HepG2 (cell line): ENCODE results near the gene LEP. TPM values are rescaled to one million over a fixed set of nuclear protein-coding genes. Genes with fewer than 3 reads are reported as not detected.

ENCODE experiments used
- ATAC-seq: fragments of 200-7000 bp; cut with Tn5 transposase; 3 replicates; pipeline ENCODE4 v1.9.1; 2020; ENCODE audit warnings: mild to moderate bottlenecking, moderate library complexity
- BruUV-seq: library from RNA; stranded (reverse); fragments of 400-500 nt; replicated peaks from 2 replicates; lab custom pipeline; 2021; lab: Mats Ljungman, UMichigan
- CTCF ChIA-PET: fragments of 300-600 bp; formaldehyde crosslinking; extraction: SDS; loops from one replicate; lab custom pipeline; 2021; ENCODE audit warnings: low total read pairs, inconsistent platforms, low intra/inter-chr PET ratio; lab: Yijun Ruan, JAX
- POLR2A ChIA-PET: fragments of 350-600 bp; sonication (Branson Sonifier 250); formaldehyde crosslinking; loops from one replicate; lab custom pipeline; 2020; ENCODE audit warnings: antibody characterized with exemption, inconsistent platforms; lab: Yijun Ruan, JAX
- DNase-seq: peaks from one replicate; pipeline ENCODE4 v3.0.0-alpha.2; 2015; ENCODE audit warnings: low spot score
- FAIRE-seq: peaks from 3 replicates; lab custom pipeline; 2011; peaks lifted over from hg19 to GRCh38; lab: Jason Lieb, UNC
- H2AFZ ChIP-seq: one replicate; pipeline ENCODE4 v1.6.1; 2011; ENCODE audit warnings: low read length, inconsistent platforms
- H3K27ac ChIP-seq: fragments of 300-600 bp; 3 replicates; pipeline ENCODE4 v1.8.0; 2011; ENCODE audit warnings: mixed run types, mild to moderate bottlenecking, mixed read lengths, low read length, inconsistent platforms; ENCODE audit not compliant: insufficient read depth; ENCODE audit errors: extremely low read length
- H3K27me3 ChIP-seq, 2 experiments: fragments of 200-600 bp in 1 of 2; 2 replicates in 1 of 2; 3 replicates in 1 of 2; pipeline versions ENCODE4 v1.6.0 to v1.8.0; 2011; ENCODE audit warnings: low read length in 2 of 2, mild to moderate bottlenecking in 2 of 2, moderate library complexity in 2 of 2, inconsistent platforms in 1 of 2; ENCODE audit not compliant: insufficient read depth in 2 of 2, control insufficient read depth in 1 of 2
- H3K36me3 ChIP-seq, 2 experiments: fragments of 200-600 bp in 1 of 2; replicated peaks in 1 of 2; 2 replicates in 1 of 2; 3 replicates in 1 of 2; pipeline versions ENCODE4 v1.5.1 to v1.8.0; 2011; ENCODE audit warnings: low read length in 2 of 2, inconsistent platforms in 1 of 2; ENCODE audit not compliant: insufficient read depth in 2 of 2, control insufficient read depth in 1 of 2
- H3K4me1 ChIP-seq: 2 replicates; pipeline ENCODE4 v1.5.1; 2012; ENCODE audit warnings: low read length, inconsistent platforms; ENCODE audit not compliant: insufficient read depth
- H3K4me2 ChIP-seq: 2 replicates; pipeline ENCODE4 v1.6.0; 2011; ENCODE audit warnings: low read depth, low read length, inconsistent platforms
- H3K4me3 ChIP-seq, 3 experiments: fragments of 200-600 bp in 1 of 3; sonication (generic), shearing (Covaris generic) in 1 of 3; replicated peaks in 1 of 3; 2 replicates each; pipeline ENCODE4 v1.5.1; 2011 to 2016; ENCODE audit warnings: low read length in 3 of 3, inconsistent platforms in 2 of 3, low read depth in 2 of 3, mild to moderate bottlenecking in 2 of 3, control low read depth in 1 of 3, mixed read lengths in 1 of 3; ENCODE audit not compliant: insufficient read depth in 1 of 3
- H3K79me2 ChIP-seq: one replicate; pipeline ENCODE4 v1.6.1; 2011; ENCODE audit warnings: low read length, inconsistent platforms; ENCODE audit not compliant: insufficient read depth
- H3K9ac ChIP-seq: 2 replicates; pipeline ENCODE4 v1.6.0; 2011; ENCODE audit warnings: mild to moderate bottlenecking, low read depth, low read length, inconsistent platforms; ENCODE audit not compliant: insufficient read depth
- H3K9me3 ChIP-seq: 2 replicates; pipeline ENCODE4 v1.5.1; 2012; ENCODE audit warnings: mild to moderate bottlenecking, low read length
- H4K20me1 ChIP-seq: 2 replicates; pipeline ENCODE4 v1.6.0; 2011; ENCODE audit warnings: inconsistent platforms, mild to moderate bottlenecking, low read length, moderate library complexity; ENCODE audit not compliant: insufficient read depth
- ATF4 ChIP-seq, 2 experiments: fragments of 450-650 bp in 1 of 2; sonication (generic) in 1 of 2; formaldehyde crosslinking; IDR thresholded peaks; 2 replicates each; pipeline versions ENCODE4 v1.5.0 to v1.8.0; 2020 to 2022; ENCODE audit warnings: mild to moderate bottlenecking in 1 of 2, missing genetic modification reagents in 1 of 2
- HCFC1 ChIP-seq: fragments of 150-350 bp; IDR thresholded peaks from 2 replicates; pipeline ENCODE4 v1.6.1; 2014; ENCODE audit warnings: low read depth, low read length
- MTA3 ChIP-seq: sonication (generic); formaldehyde crosslinking; IDR thresholded peaks from 2 replicates; pipeline ENCODE4 v1.4.0; 2020; ENCODE audit warnings: missing genetic modification reagents
- TAF15 ChIP-seq: fragments of 200-400 bp; formaldehyde crosslinking; IDR thresholded peaks from one replicate; pipeline ENCODE4 v1.6.1; 2018; ENCODE audit warnings: mild to moderate bottlenecking, low read depth, low read length; ENCODE audit not compliant: poor library complexity, severe bottlenecking
- ZBTB33 ChIP-seq: sonication (generic); formaldehyde crosslinking; IDR thresholded peaks from 2 replicates; pipeline ENCODE4 v1.4.0; 2020; ENCODE audit warnings: missing genetic modification reagents
- ZNF574 ChIP-seq: sonication (generic); formaldehyde crosslinking; IDR thresholded peaks from 2 replicates; pipeline ENCODE4 v1.4.0; 2020; ENCODE audit warnings: missing genetic modification reagents
- ZSCAN9 ChIP-seq: IDR thresholded peaks from 2 replicates; pipeline ENCODE4 v1.6.1; 2016; ENCODE audit warnings: borderline replicate concordance
- WGBS: methylation state at CpG from one replicate; pipeline ENCODE4 v1.1.6; 2017; ENCODE audit warnings: low lambda C conversion rate; 5-methylcytosine and 5-hydroxymethylcytosine counted together
- in situ Hi-C: cut with HindIII; loops from 2 replicates; pipeline ENCODE4 v1.10.0; 2017; ENCODE audit warnings: low pct_unique_long_range_greater_than_20kb; ENCODE audit not compliant: extremely low pct_ligation_motif_present
- intact Hi-C: fragments of 100-400 bp; cut with micrococcal nuclease; formaldehyde crosslinking; loops from one replicate; pipeline ENCODE4 v1.10.0; 2022; ENCODE audit not compliant: unreplicated experiment
- polyA plus RNA-seq, 8 experiments: library from polyadenylated mRNA; depleted of rRNA in 3 of 8; stranded (reverse) in 7 of 8; unstranded in 1 of 8; fragments of >200 nt; fragmentation: Illumina TruSeq in 4 of 8; extraction: Trizol in 4 of 8; gene quantifications; 2 replicates each; pipeline versions ENCODE4 v1.2.1 to v1.2.3, GENCODE V29; 2011 to 2016; ENCODE audit warnings: low read depth in 4 of 8, missing spikeins in 1 of 8, mixed read lengths in 1 of 8; ENCODE audit not compliant: insufficient read depth in 1 of 8
- total RNA-seq, 5 experiments: library from RNA; depleted of rRNA; stranded (reverse); fragments of >200 nt; fragmentation: Illumina TruSeq; extraction: Trizol; gene quantifications; 2 replicates each; pipeline ENCODE4 v1.2.3, GENCODE V29; 2016; ENCODE audit warnings: low read depth in 1 of 5

LEP gene
- total and polyA plus RNA-seq, 2 of the 13 experiments (the other 11 are each of a cell fraction or from before 2014, with no cell fraction given) = 0.05 TPM; not detected in 1

GRCh38 chr7:128255271-128255670 lies 14.2 kb downstream of the LEP start (continued):
- no peak for TF ChIP-seq ZNF574 (CRISPR knock-in tag)
- TF ChIP-seq MTA3 (CRISPR knock-in tag) = no peak
- no peak for TF ChIP-seq TAF15
- TF ChIP-seq HCFC1 = no peak

GRCh38 chr7:128257458-128257857 lies 16.4 kb downstream of the LEP start:
- no peak overlapping the region for H3K4me3 ChIP-seq
- 67% methylated on average over 14 of the region's 14 CpGs for whole genome bisulfite sequencing
- H3K27me3 ChIP-seq = peaks cover 0 to 4% of the 10 kb centered on the region in 2 experiments; a peak in 1 of 5 replicates
- H3K9me3 ChIP-seq = no peaks in the 10 kb centered on the region
- CTCF ChIA-PET = no interaction called here
- POLR2A ChIA-PET = no interaction called here
- no peak for FAIRE-seq
- H3K9ac ChIP-seq = no peak overlapping the region
- H3K36me3 ChIP-seq = no peaks in the 10 kb centered on the region
- intact Hi-C loops (no loop called here), in situ Hi-C loops (no loop called here)
- H4K20me1 ChIP-seq = no peaks in the 10 kb centered on the region
- TF ChIP-seq ZBTB33 (CRISPR knock-in tag) (no peak), ZSCAN9 (CRISPR knock-in tag) (no peak), ATF4 (CRISPR knock-in tag; IDR thresholded peaks at IDR 0.05) (no peak)
- BruUV-seq = no TSS peak
- no peak for ATAC-seq
- DNase-seq = no peak
- no peak overlapping the region for H3K4me2 ChIP-seq
- no peaks in the 10 kb centered on the region for H3K79me2 ChIP-seq
- no peak overlapping the region for H3K27ac ChIP-seq
- no peak overlapping the region for H2AFZ ChIP-seq
- H3K4me1 ChIP-seq = no peaks in the 10 kb centered on the region
